ENCODE data around the gene MYL6B.
"Not testable (repeated sequence)": the region's sequence is repeated elsewhere in the genome, so short reads cannot be mapped to it uniquely, and the experiment has no call there.

Gene MYL6B

DNA sequence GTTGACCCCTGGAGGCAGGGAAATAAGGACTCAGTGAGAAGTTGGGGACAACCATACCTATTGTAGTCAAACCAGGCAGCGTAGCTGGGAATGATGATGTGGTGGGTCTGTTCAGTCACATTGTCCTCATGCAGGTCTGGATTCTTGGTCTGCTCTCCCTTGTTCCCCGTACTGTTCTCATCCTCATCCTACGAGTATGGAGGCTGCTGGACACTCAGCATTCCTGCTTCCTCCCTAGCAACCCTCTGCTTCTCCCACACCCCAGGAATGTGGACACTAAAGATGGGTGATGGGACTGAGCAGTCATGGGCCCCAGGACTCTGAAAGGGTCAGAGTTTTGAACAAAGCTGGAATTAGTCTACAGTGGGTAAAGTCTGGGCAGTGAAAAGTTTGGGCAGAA is 26.0 kb downstream of the MYL6B start:
- DNase-seq: no peak

DNA sequence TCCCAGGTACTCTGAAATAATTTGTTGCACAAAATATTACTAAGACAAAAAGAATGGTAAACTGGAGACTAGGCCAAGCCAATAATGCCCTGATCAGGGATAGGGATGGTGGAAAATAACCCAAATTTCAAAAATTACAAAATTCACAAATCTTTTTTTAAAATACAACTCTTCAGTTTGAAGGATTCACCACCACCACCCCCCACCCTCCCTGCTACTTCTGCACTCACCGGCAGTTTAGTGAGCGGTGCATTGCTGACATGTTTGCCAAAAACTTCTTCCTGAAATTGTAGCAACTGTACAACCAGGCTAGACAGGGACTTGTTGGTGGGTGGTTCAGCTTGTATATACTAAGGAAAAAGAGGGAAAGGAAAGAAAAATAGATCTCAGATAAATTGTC is 34.6 kb downstream of the MYL6B start:
- no peak for DNase-seq

DNA sequence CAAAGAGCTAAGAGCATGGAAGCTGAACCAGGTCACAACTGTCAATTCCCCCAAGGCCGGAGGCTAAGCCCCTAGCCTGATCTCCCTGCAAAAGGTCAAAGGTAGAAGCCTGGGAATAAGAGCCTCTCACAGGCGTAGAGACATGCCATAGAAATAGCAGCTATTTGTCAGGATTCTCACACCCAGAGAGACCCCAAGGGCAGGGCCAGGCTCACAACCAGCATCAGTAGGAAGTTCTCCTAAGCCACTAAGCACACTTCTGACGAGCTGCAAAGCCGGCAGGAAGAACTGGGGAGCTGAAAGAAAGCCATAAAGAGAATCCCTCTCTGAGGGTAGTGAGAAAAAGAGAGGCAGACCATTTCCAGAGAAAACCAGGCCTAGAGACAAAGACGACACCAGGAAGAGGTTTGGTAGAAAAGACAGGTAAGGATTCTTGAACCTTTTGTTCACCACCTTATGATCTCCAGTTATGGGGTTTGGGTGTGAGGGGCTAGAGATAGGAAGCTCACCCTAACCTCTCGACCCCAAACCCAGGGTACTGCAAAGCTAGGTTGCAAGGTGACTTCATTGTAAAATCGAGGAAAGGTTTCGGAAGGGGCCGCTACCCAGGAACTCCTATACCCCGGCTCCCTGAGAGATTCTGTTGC is 35.9 kb downstream of the MYL6B start:
- no peak for DNase-seq

- DNase-seq: no peak
These were observed 36.4 kb downstream of the MYL6B start for GRCh38 chr12:56188778-56189098.

GRCh38 chr12:56189099-56189917 is 36.9 kb downstream of the MYL6B start, which contains the start of gene SMARCC2:
TSS of gene SMARCC2 (minus strand) at chr12:56189483. CDS start at chr12:56189461, 22 bp downstream.
- DNase-seq: peak; percentile 49 to 88

DNA sequence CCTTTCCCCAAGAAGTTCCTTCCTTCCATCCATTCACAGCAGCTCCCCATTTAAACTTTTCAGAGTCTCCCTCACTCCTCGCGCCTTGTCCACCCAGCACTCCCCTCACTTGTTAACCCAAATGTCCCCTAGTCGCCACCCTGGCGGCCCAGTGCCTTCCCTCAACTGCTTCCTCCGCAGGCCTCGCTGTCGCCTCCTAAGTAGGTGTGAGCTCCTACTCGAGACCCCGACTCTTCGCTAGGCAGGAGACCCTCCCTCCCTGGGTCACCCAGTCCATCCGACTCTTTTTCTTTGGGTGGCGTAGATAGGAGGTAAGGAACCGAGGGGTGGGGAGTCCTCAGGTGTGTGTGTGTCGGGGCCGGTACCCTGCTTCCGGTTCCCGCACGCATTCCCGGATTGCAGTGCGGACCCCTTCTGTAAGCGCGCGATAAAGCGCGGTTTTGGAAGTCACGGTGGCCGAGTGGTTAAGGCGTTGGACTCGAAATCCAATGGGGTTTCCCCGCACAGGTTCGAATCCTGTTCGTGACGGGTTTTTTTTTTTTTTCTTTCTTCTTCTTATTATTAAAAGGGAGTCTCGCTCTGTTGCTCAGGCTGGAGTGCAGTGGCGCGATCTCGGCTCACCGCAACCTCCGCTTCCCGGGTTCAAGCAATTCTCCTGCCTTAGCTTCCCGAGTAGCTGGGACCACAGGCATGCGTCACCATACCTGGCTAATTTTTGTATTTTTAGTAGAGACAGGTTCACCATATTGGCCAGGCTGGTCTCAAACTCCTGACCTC is 37.7 kb downstream of the MYL6B start:
- DNase-seq: peak; percentile 75 to 93

GRCh38 chr12:56190695-56191155 is 38.3 kb downstream of the MYL6B start:
- no peak for DNase-seq

DNA sequence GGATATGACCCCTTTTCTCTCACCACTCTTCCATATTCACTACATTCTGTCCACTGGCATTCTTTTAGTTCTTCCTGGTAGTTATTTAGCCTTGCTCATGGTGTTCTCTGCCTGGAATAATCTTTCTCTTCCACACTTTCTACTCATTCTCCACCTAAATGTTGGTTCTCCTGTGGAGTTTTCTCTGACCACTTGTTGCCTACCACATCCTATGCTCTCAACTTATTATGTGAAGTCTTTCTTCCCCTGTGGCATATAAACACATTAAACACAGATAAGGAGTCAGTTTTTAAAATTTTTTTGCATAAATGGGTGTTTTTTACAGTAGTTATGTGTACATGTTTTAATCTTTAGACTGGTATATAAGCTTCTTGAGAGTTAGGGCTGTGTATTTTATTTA is 40.2 kb downstream of the MYL6B start:
- DNase-seq: no peak

- DNase-seq: peak; percentile 78 to 90
These were observed 40.7 kb downstream of the MYL6B start for GRCh38 chr12:56193025-56193578.

DNA sequence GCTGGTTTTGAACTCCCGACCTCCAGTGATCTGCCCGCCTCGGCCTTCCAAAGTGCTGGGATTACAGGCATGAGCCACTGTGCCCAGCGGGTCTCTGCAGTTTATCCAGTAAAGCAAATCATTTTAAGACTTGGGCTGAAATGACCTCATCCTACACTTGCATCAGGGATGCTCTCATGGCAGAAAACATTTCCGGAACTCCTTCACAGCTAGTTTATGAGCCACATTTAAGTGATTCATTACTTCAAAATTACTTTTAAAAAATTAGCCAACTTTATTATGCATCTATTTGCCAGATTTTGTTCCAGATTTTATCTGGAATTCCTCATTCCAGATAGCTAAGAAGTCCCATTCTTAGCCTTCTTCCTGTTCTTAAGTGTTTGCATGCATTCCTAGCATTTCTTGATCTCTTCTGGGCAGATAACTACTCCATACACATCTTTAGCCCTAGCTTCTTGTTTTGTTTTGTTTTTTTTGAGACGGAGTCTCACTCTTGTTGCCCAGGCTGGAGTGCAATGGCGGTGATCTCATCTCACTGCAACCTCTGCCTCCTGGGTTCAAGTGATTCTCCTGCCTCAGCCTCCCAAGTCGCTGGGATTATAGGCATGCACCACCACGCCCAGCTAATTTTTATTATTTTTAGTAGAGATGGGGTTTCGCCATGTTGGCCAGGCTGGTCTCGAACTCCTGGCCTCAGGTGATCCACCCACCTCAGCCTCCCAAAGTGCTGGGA is 44.6 kb downstream of the MYL6B start:
- DNase-seq: not testable (repeated sequence)

DNA sequence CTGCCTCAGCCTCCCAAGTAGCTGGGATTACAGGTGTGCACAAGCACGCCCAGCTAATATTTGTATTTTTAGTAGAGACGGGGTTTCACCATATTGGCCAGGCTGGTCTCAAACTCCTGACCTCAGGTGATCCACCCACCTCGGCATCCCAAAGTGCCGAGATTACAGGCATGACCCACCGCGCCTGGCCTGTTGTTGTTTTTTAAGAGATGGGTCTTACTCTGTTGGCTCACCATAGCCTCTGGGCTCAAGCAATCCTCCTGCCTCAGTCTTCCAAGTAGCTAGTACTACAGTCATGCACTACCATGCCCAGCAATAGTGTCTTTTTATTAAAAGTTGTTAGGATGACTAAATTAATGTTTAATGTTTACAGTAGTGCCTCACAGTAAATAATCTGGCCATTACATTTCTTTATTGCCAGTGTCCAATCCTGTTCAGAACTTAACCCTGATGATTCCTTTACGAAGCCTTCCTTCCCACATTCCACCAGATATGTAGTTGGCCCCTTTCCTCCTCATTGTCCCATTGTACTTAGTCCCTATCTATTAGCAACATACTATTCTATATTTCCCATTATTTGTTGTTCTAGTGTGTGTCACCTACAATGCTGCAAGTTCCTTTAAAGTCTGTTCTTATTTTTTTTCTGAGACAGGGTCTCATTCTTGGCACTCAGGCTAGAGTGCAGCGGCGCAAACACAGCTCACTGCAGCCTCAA is 45.7 kb downstream of the MYL6B start:
- no peak for DNase-seq

DNA sequence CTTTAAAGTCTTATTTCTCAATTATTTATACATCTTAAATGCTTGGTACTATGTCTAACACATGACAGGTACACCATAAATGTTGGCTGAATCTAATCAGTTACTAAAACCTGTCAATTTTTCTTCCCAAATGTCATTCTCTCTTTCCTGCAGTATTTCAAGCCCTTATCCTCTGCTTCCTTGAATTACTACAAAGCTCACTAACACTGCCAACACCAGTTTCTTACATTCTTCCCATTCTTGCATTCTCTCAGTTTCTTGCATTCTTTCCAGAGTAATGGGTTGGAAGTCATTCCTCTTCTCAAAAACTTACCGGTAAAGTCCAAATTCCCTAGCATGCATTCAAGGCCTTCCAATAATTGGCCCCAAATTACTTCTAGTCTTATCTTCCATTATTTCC is 46.4 kb downstream of the MYL6B start:
- no peak for DNase-seq

DNA sequence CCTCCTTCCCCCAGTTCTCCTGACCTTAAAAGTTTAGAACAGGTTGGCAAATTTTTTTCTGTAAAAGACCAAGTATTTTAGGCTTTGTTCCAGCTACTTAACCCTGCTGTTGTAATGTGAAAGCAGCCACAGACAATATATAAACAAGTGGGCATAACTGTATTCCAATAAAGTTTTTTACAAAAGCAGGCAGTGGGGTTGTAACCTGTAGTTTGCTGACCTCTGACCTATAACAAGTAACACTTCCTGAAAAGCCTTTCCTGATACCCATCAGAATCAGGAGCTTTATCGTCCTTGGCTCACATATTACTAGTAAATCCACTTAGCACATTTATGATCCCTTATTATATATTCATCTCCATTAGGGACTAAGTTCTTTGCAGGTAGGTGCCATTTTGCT is 50.0 kb downstream of the MYL6B start:
- no peak for DNase-seq

GRCh38 chr12:56202838-56203237 is 50.5 kb downstream of the MYL6B start:
- DNase-seq: no peak

DNA sequence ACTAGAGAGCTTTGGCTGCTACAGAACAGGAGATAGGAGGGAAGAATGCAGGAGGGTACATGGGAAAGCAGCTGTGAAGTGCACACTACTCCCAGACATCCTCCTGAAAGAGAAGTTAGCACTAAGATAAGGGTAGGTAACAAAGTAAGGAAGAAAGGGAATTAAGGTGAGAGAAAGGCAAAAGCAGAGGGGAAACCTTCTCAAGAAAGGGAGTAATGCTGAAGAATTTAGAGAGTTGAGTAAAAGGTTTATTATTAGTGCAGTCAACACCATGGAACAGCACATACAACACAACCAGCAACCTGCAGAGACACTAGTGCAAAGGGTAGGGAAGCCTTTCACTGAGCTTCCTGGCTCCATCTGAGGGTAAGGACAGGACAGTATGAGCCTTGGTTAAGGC is 51.9 kb downstream of the MYL6B start:
- DNase-seq: no peak

DNA sequence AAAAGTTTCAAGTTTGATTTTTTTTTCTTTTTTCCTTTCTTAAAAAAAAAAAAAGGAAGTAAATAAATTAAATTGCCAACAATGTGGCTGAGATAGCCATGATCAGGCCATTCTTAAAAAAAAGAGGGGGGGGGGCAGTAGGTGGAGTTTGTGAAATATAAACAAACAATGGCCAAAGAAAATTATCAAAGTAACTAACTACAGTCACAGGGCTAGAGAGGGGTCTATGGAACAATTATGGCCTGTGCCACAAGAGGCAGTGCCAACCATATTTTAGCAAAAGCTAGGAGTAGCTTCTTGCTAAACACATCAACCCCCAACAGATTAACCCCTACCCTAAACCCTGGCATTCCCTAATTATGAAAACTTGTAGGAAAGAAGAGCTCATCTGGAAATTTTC is 53.1 kb downstream of the MYL6B start:
- no peak for DNase-seq

- peak in 1 of 2 experiments; percentile 19 for DNase-seq
These were observed 54.2 kb downstream of the MYL6B start for GRCh38 chr12:56206452-56207166.

All from NCI-H446 (cell line).